Measurements from ENCODE around the gene CASD1. TPM values are rescaled to one million over a fixed set of nuclear protein-coding genes. Genes with fewer than 3 reads are reported as not detected.

Gene CASD1
- total RNA-seq, 2 donors from 2014 or later, result 10.5 to 17.1 TPM

GRCh38 chr7:94483843-94484242 lies 25.8 kb upstream of the CASD1 start:
- 90 to 100% methylated on average over 2 of the region's 2 CpGs for WGBS, 2 donors
- TF ChIP-seq POLR2A (IDR thresholded peaks at IDR 0.05), result no peak
- no peak for TF ChIP-seq CTCF (IDR thresholded peaks at IDR 0.05)
- Histone ChIP-seq H3K27me3 (no peaks in the 10 kb centered on the region), H3K36me3 (replicated peaks in 1 of 2; ENCODE audit: insufficient read depth in 1 of 2, low read depth in 2 of 2) (no peaks in the 10 kb centered on the region), H3K9me3 (no peaks in the 10 kb centered on the region), H3K4me3 (no peak overlapping the region), H3K4me1 (no peaks in the 10 kb centered on the region), H3K27ac (no peak overlapping the region)
- intact Hi-C loops (cut with DNase I), result no loop called here
- DNase-seq (no peak), ATAC-seq (no peak)

GRCh38 chr7:94486216-94486615 lies 23.4 kb upstream of the CASD1 start:
- Histone ChIP-seq H3K36me3 (replicated peaks in 1 of 2; ENCODE audit: insufficient read depth in 1 of 2, low read depth in 2 of 2) (no peaks in the 10 kb centered on the region), H3K27ac (no peak overlapping the region), H3K27me3 (no peaks in the 10 kb centered on the region), H3K4me1 (no peaks in the 10 kb centered on the region), H3K9me3 (no peaks in the 10 kb centered on the region), H3K4me3 (no peak overlapping the region)
- TF ChIP-seq POLR2A (IDR thresholded peaks at IDR 0.05) (no peak), CTCF (IDR thresholded peaks at IDR 0.05) (no peak)
- 75 to 80% methylated on average over 3 of the region's 3 CpGs for WGBS, 2 donors
- DNase-seq, result no peak
- intact Hi-C loops (cut with DNase I), result no loop called here
- ATAC-seq, result no peak

DNA sequence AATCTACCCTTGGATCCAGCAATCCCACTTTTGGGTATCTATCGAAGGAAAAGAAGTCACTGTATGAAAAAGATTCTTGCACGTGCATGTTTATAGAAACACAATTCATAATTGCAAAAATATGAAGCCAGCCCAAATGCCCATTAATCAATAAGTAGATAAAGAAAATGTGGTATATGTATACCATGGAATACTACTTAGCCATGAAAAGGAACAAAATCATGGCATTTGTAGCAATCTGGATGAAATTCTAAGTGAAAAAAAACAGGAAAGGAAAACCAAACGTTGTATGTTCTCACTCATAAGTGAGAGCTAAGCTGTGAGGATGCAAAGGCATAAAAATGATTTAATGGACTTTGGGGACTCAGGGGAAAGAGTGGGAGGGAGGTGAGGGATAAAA lies 18.2 kb upstream of the CASD1 start:
- H3K4me3 ChIP-seq, result no peak overlapping the region
- ATAC-seq (no peak), DNase-seq (no peak)
- TF ChIP-seq CTCF (IDR thresholded peaks at IDR 0.05) (no peak), POLR2A (IDR thresholded peaks at IDR 0.05) (no peak)
- H3K4me1 ChIP-seq, result no peaks in the 10 kb centered on the region
- no peaks in the 10 kb centered on the region for H3K9me3 ChIP-seq
- WGBS, 2 donors, result 65 to 66% methylated on average over 3 of the region's 3 CpGs
- intact Hi-C loops (cut with DNase I), result no loop called here
- H3K27ac ChIP-seq, result no peak overlapping the region
- H3K27me3 ChIP-seq, result no peaks in the 10 kb centered on the region
- H3K36me3 ChIP-seq (replicated peaks in 1 of 2; ENCODE audit: insufficient read depth in 1 of 2, low read depth in 2 of 2), result no peaks in the 10 kb centered on the region

DNA sequence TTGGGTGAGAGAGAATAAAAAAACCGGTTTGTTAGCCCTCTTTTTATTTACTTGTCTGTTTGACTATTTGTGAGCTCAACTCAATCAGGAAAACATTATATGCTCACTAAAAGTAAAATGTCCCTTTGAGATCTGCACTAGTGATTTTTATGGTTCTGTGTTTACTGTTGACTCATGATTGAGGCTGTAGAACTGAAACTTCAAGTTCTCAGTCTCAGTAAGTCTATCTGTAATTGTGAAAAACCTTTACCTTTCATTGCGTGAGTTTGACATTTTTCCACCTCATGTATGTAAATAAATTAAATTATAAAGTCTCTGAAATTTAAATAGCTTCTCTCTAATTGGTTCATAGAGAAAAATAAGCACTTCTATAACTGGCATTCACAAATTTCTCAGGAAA lies 17.0 kb upstream of the CASD1 start:
- no peak overlapping the region for H3K27ac ChIP-seq
- ATAC-seq (no peak), DNase-seq (no peak)
- no peak overlapping the region for H3K4me3 ChIP-seq
- WGBS, 2 donors, result 61 to 70% methylated on average over 2 of the region's 2 CpGs
- no peaks in the 10 kb centered on the region for H3K27me3 ChIP-seq
- H3K36me3 ChIP-seq (replicated peaks in 1 of 2; ENCODE audit: insufficient read depth in 1 of 2, low read depth in 2 of 2), result no peaks in the 10 kb centered on the region
- no peaks in the 10 kb centered on the region for H3K4me1 ChIP-seq
- no peak for TF ChIP-seq POLR2A (IDR thresholded peaks at IDR 0.05)
- no peak for TF ChIP-seq CTCF (IDR thresholded peaks at IDR 0.05)
- peaks cover 0 to 7% (median 0%) of the 10 kb centered on the region in 3 donors for H3K9me3 ChIP-seq
- intact Hi-C loops (cut with DNase I), result no loop called here

GRCh38 chr7:94497874-94498670 lies 11.5 kb upstream of the CASD1 start:
- H3K36me3 ChIP-seq (replicated peaks in 1 of 2; ENCODE audit: insufficient read depth in 1 of 2, low read depth in 2 of 2), result no peaks in the 10 kb centered on the region
- H3K27ac ChIP-seq, result no peak overlapping the region
- no peaks in the 10 kb centered on the region for H3K27me3 ChIP-seq
- 78 to 82% methylated on average over 2 of the region's 2 CpGs for WGBS, 2 donors
- H3K4me1 ChIP-seq, result no peaks in the 10 kb centered on the region
- no peak overlapping the region for H3K4me3 ChIP-seq
- intact Hi-C loops (cut with DNase I), result no loop called here
- DNase-seq (no peak), ATAC-seq (no peak)
- H3K9me3 ChIP-seq, result peaks cover 0 to 7% (median 0%) of the 10 kb centered on the region in 3 donors
- TF ChIP-seq POLR2A (IDR thresholded peaks at IDR 0.05) (no peak), CTCF (IDR thresholded peaks at IDR 0.05) (no peak)

Measured in body of pancreas (tissue), 4 donors.